RWPE2 (cell line): ENCODE measurements around the gene GDF9.

Source experiments
- ATAC-seq: fragments of 200-7000 bp; cut with Tn5 transposase; 3 replicates; pipeline ENCODE4 v1.9.1; 2021; ENCODE audit warnings: low read depth
- DNase-seq: peaks from one replicate; pipeline ENCODE4 v3.0.0-alpha.2; 2020; ENCODE audit warnings: low spot score
- H3K27ac ChIP-seq: fragments of 450-650 bp; 2 replicates; pipeline ENCODE4 v1.5.1; 2017; ENCODE audit warnings: mild to moderate bottlenecking; ENCODE audit not compliant: poor library complexity, severe bottlenecking
- H3K27me3 ChIP-seq: fragments of 250-450 bp; sonication (Bioruptor Pico); 2 replicates; pipeline ENCODE4 v1.5.1; 2021; ENCODE audit warnings: mild to moderate bottlenecking, moderate library complexity; ENCODE audit not compliant: insufficient read depth, poor library complexity, severe bottlenecking
- H3K36me3 ChIP-seq: fragments of 250-450 bp; sonication (Bioruptor Pico); 2 replicates; pipeline ENCODE4 v1.5.1; 2020; ENCODE audit warnings: low read depth, mild to moderate bottlenecking, moderate library complexity
- H3K4me1 ChIP-seq: fragments of 250-450 bp; sonication (Bioruptor Pico); 2 replicates; pipeline ENCODE4 v1.5.1; 2021; ENCODE audit warnings: mild to moderate bottlenecking, moderate library complexity; ENCODE audit not compliant: insufficient read depth, poor library complexity, severe bottlenecking
- H3K4me3 ChIP-seq: fragments of 250-450 bp; sonication (Bioruptor Pico); 2 replicates; pipeline ENCODE4 v1.5.1; 2021; ENCODE audit warnings: mild to moderate bottlenecking, moderate library complexity; ENCODE audit not compliant: severe bottlenecking
- H3K9me3 ChIP-seq: fragments of 250-450 bp; sonication (Bioruptor Pico); 2 replicates; pipeline ENCODE4 v1.5.1; 2021; ENCODE audit warnings: mild to moderate bottlenecking, moderate library complexity; ENCODE audit not compliant: severe bottlenecking
- CTCF ChIP-seq: fragments of 450-650 bp; IDR thresholded peaks from one replicate; pipeline ENCODE4 v1.5.1; 2017; ENCODE audit warnings: mild to moderate bottlenecking, moderate library complexity; ENCODE audit not compliant: poor library complexity, severe bottlenecking

GDF9 gene

GRCh38 chr5:132824426-132824825 lies 41.8 kb downstream of the GDF9 start:
- Histone ChIP-seq H3K4me3 (no peak overlapping the region), H3K27ac (no peak overlapping the region), H3K4me1 (no peaks in the 10 kb centered on the region), H3K36me3 (no peaks in the 10 kb centered on the region), H3K27me3 (no peaks in the 10 kb centered on the region), H3K9me3 (no peaks in the 10 kb centered on the region)
- no peak for DNase-seq
- ATAC-seq: no peak
- TF ChIP-seq CTCF: no peak

- Histone ChIP-seq H3K36me3 (no peaks in the 10 kb centered on the region), H3K4me3 (no peak overlapping the region), H3K4me1 (no peaks in the 10 kb centered on the region), H3K9me3 (no peaks in the 10 kb centered on the region), H3K27me3 (no peaks in the 10 kb centered on the region), H3K27ac (no peak overlapping the region)
- TF ChIP-seq CTCF: no peak
- ATAC-seq: no peak
- no peak for DNase-seq
These were observed 42.7 kb downstream of the GDF9 start for GRCh38 chr5:132823481-132824050.

GRCh38 chr5:132822650-132823480 lies 43.4 kb downstream of the GDF9 start:
- no peaks in the 10 kb centered on the region for H3K27me3 ChIP-seq
- H3K9me3 ChIP-seq: no peaks in the 10 kb centered on the region
- no peak for TF ChIP-seq CTCF
- H3K27ac ChIP-seq: no peak overlapping the region
- ATAC-seq (no peak), DNase-seq (no peak)
- no peaks in the 10 kb centered on the region for H3K36me3 ChIP-seq
- H3K4me3 ChIP-seq: no peak overlapping the region
- no peaks in the 10 kb centered on the region for H3K4me1 ChIP-seq

GRCh38 chr5:132821791-132822190 lies 44.5 kb downstream of the GDF9 start:
- ATAC-seq (0 out of 3 replicates have a peak, but pooled peaks have one; percentile 3), DNase-seq (no peak)
- Histone ChIP-seq H3K4me3 (no peak overlapping the region), H3K27ac (no peak overlapping the region), H3K4me1 (no peaks in the 10 kb centered on the region), H3K9me3 (no peaks in the 10 kb centered on the region), H3K27me3 (no peaks in the 10 kb centered on the region), H3K36me3 (no peaks in the 10 kb centered on the region)
- no peak for TF ChIP-seq CTCF

GRCh38 chr5:132821350-132821749 lies 44.9 kb downstream of the GDF9 start:
- DNase-seq (no peak), ATAC-seq (no peak)
- H3K36me3 ChIP-seq: no peaks in the 10 kb centered on the region
- TF ChIP-seq CTCF: no peak
- H3K9me3 ChIP-seq: no peaks in the 10 kb centered on the region
- no peak overlapping the region for H3K4me3 ChIP-seq
- no peak overlapping the region for H3K27ac ChIP-seq
- H3K4me1 ChIP-seq: no peaks in the 10 kb centered on the region
- H3K27me3 ChIP-seq: no peaks in the 10 kb centered on the region
